GM06990 (cell line): ENCODE measurements around the gene SYNE2.

Experiments used
- DNase-seq: peaks from one replicate; pipeline ENCODE4 v3.0.0-alpha.2; 2011; ENCODE audit not compliant: insufficient read length; ENCODE audit errors: extremely low read depth
- H3K27me3 ChIP-seq: replicated peaks from 2 replicates; pipeline ENCODE4 v1.6.0; 2011; ENCODE audit warnings: low read length; ENCODE audit not compliant: control insufficient read depth, insufficient read depth
- H3K36me3 ChIP-seq: 2 replicates; pipeline ENCODE4 v1.5.1; 2011; ENCODE audit warnings: low read length; ENCODE audit not compliant: control insufficient read depth, insufficient read depth
- H3K4me3 ChIP-seq: replicated peaks from 2 replicates; pipeline ENCODE4 v1.5.1; 2011; ENCODE audit warnings: low read depth, mild to moderate bottlenecking, control low read depth, low read length
- CTCF ChIP-seq: IDR thresholded peaks from 2 replicates; pipeline ENCODE4 v1.5.1; 2011; ENCODE audit warnings: low read length, control low read depth, mild to moderate bottlenecking, inconsistent platforms; ENCODE audit not compliant: insufficient read depth, poor library complexity, severe bottlenecking

SYNE2 gene

GRCh38 chr14:63895510-63895909 lies 42.7 kb downstream of the SYNE2 start:
- H3K36me3 ChIP-seq: no peaks in the 10 kb centered on the region
- no peak for DNase-seq
- no peak overlapping the region for H3K4me3 ChIP-seq
- no peaks in the 10 kb centered on the region for H3K27me3 ChIP-seq
- TF ChIP-seq CTCF: no peak

GRCh38 chr14:63896278-63896720 lies 43.5 kb downstream of the SYNE2 start:
- no peak overlapping the region for H3K4me3 ChIP-seq
- no peak for DNase-seq

GRCh38 chr14:63897721-63898163 lies 44.9 kb downstream of the SYNE2 start:
- TF ChIP-seq CTCF: no peak
- no peak for DNase-seq
- H3K36me3 ChIP-seq: no peaks in the 10 kb centered on the region
- H3K4me3 ChIP-seq: no peak overlapping the region
- no peaks in the 10 kb centered on the region for H3K27me3 ChIP-seq

More at GRCh38 chr14:63896278-63896720, 43.5 kb downstream of the SYNE2 start:
- no peaks in the 10 kb centered on the region for H3K27me3 ChIP-seq
- no peak for TF ChIP-seq CTCF
- H3K36me3 ChIP-seq: no peaks in the 10 kb centered on the region

GRCh38 chr14:63899953-63900352 lies 47.1 kb downstream of the SYNE2 start:
- DNase-seq: no peak
- H3K27me3 ChIP-seq: no peaks in the 10 kb centered on the region
- H3K4me3 ChIP-seq: no peak overlapping the region
- no peak for TF ChIP-seq CTCF
- no peaks in the 10 kb centered on the region for H3K36me3 ChIP-seq

GRCh38 chr14:63901434-63902085 lies 48.8 kb downstream of the SYNE2 start:
- DNase-seq: no peak
- TF ChIP-seq CTCF: no peak
- no peaks in the 10 kb centered on the region for H3K27me3 ChIP-seq
- no peak overlapping the region for H3K4me3 ChIP-seq
- no peaks in the 10 kb centered on the region for H3K36me3 ChIP-seq
